SK-N-SH treated with all-trans-retinoic acid at 6 μM for 48 hours (cell line): ENCODE results near the gene PARVB.

ENCODE experiments used
- RARB ChIP-seq: fragments of 250-450 bp; sonication (Bioruptor Pico); IDR thresholded peaks from 2 replicates; pipeline ENCODE4 v1.8.0; 2021; ENCODE audit warnings: mild to moderate bottlenecking, moderate library complexity
- ZFP3 ChIP-seq: fragments of 250-450 bp; sonication (Bioruptor Pico); IDR thresholded peaks from 2 replicates; pipeline ENCODE4 v1.5.0; 2020; ENCODE audit warnings: mild to moderate bottlenecking, moderate library complexity
- TF ChIP-seq, protein P1 (sequence below): fragments of 250-450 bp; sonication (Bioruptor Pico); IDR thresholded peaks from 2 replicates; pipeline ENCODE4 v1.5.0; 2020; ENCODE audit warnings: mild to moderate bottlenecking, moderate library complexity

DNA sequence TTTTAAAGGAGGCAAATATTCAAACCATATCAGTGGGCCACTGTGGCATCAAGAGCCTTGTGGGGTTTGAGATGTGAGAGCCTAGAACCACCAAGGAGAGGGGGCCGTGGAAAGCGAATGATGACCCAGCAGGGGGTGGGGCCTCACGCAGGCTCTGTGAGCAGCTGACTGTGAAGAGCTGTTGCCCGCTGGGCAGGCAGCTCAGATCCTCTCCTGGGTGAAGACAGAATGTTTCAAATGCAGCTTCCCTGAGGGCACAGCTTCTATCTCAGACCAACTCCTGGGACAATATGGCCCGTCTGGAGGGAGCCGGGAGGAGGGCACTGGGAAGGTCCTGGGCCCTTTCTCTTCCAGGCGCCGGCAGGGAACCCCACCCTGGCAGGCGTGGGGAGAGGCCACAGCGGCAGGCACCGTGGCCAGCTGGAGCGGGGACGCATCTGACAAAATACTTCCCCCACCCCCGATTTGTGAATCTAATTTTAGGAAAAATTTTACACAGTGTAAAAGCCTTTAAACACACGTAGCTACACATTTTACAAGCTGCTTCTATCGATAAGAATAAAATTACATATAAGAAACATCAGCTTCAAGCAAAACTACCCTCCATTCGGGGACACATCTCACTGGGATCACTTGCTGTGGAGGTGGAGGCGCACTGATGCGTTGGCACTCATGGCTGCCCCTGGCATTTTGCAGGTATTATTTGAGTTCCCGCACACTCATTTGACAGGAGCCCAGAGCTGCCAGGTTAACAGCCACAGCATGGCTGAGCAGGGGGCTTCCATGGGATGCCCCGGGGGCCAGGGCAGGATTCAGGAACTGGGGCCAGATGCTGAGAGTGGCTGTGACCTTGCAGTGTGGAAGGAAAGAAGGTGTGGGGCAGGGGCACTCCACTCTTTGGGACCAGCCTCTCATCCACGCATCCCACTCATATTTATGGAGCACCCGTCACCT is 196.9 kb downstream of the PARVB start:
- TF ChIP-seq, protein P1, sequence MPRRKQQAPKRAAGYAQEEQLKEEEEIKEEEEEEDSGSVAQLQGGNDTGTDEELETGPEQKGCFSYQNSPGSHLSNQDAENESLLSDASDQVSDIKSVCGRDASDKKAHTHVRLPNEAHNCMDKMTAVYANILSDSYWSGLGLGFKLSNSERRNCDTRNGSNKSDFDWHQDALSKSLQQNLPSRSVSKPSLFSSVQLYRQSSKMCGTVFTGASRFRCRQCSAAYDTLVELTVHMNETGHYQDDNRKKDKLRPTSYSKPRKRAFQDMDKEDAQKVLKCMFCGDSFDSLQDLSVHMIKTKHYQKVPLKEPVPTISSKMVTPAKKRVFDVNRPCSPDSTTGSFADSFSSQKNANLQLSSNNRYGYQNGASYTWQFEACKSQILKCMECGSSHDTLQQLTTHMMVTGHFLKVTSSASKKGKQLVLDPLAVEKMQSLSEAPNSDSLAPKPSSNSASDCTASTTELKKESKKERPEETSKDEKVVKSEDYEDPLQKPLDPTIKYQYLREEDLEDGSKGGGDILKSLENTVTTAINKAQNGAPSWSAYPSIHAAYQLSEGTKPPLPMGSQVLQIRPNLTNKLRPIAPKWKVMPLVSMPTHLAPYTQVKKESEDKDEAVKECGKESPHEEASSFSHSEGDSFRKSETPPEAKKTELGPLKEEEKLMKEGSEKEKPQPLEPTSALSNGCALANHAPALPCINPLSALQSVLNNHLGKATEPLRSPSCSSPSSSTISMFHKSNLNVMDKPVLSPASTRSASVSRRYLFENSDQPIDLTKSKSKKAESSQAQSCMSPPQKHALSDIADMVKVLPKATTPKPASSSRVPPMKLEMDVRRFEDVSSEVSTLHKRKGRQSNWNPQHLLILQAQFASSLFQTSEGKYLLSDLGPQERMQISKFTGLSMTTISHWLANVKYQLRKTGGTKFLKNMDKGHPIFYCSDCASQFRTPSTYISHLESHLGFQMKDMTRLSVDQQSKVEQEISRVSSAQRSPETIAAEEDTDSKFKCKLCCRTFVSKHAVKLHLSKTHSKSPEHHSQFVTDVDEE (CRISPR knock-in tag) = no peak
- TF ChIP-seq RARB (CRISPR knock-in tag) = no peak
- TF ChIP-seq ZFP3 = no peak
